IMR-90 (cell line): Measurements from ENCODE around the gene TMEM131. TPM values are rescaled to one million over a fixed set of nuclear protein-coding genes. Genes with fewer than 3 reads are reported as not detected.

Source experiments
- ATAC-seq: fragments of 200-7000 bp; cut with Tn5 transposase; 2 replicates; pipeline ENCODE4 v1.9.1; 2020; ENCODE audit warnings: low read depth, mild to moderate bottlenecking, moderate library complexity
- BruUV-seq: library from RNA; stranded (reverse); fragments of 400-500 nt; replicated peaks from 2 replicates; lab custom pipeline; 2021; lab: Mats Ljungman, UMichigan
- CTCF ChIA-PET: fragments of 300-600 bp; formaldehyde crosslinking; extraction: SDS; loops from one replicate; lab custom pipeline; 2021; ENCODE audit warnings: antibody characterized with exemption; lab: Yijun Ruan, JAX
- POLR2A ChIA-PET: fragments of 300-600 bp; sonication (Branson Sonifier 250); formaldehyde crosslinking; loops from one replicate; lab custom pipeline; 2022; ENCODE audit warnings: antibody characterized with exemption; ENCODE audit not compliant: unreplicated experiment; lab: Charles Lee
- DNase-seq: peaks from one replicate; pipeline ENCODE4 v3.0.0; 2013
- H2AFZ ChIP-seq: replicated peaks from 2 replicates; pipeline ENCODE3; 2013; ENCODE audit warnings: low read length, mild to moderate bottlenecking; ENCODE audit not compliant: poor library complexity
- H2AK5ac ChIP-seq: 2 replicates; pipeline ENCODE4 v1.6.1; 2013; ENCODE audit warnings: low read depth, low read length, inconsistent platforms
- H2AK9ac ChIP-seq: replicated peaks from 2 replicates; pipeline ENCODE3; 2013; ENCODE audit warnings: mild to moderate bottlenecking, low read depth, low read length, moderate library complexity; ENCODE audit not compliant: poor library complexity
- H2BK120ac ChIP-seq: 2 replicates; pipeline ENCODE4 v1.6.1; 2013; ENCODE audit warnings: low read depth, low read length, inconsistent platforms
- H2BK15ac ChIP-seq: 3 replicates; pipeline ENCODE4 v1.6.1; 2013; ENCODE audit warnings: low read depth, low read length, inconsistent platforms
- H2BK20ac ChIP-seq: 2 replicates; pipeline ENCODE4 v1.6.1; 2013; ENCODE audit warnings: low read depth, mild to moderate bottlenecking, inconsistent platforms, low read length, moderate library complexity
- H2BK5ac ChIP-seq: 2 replicates; pipeline ENCODE4 v1.6.1; 2013; ENCODE audit warnings: mild to moderate bottlenecking, low read depth, low read length, inconsistent platforms; ENCODE audit not compliant: poor library complexity, severe bottlenecking
- H3K14ac ChIP-seq: replicated peaks from 2 replicates; pipeline ENCODE4 v1.6.1; 2013; ENCODE audit warnings: low read depth, low read length, inconsistent platforms
- H3K18ac ChIP-seq: 2 replicates; pipeline ENCODE4 v1.6.1; 2013; ENCODE audit warnings: low read depth, low read length, control low read depth
- H3K23ac ChIP-seq: 2 replicates; pipeline ENCODE4 v1.6.1; 2013; ENCODE audit warnings: low read depth, low read length, inconsistent platforms
- H3K27ac ChIP-seq: 2 replicates; pipeline ENCODE4 v1.5.1; 2013; ENCODE audit warnings: mild to moderate bottlenecking, control low read depth, low read length; ENCODE audit not compliant: insufficient read depth
- H3K27me3 ChIP-seq: 2 replicates; pipeline ENCODE4 v1.6.1; 2013; ENCODE audit warnings: low read length; ENCODE audit not compliant: control insufficient read depth, insufficient read depth
- H3K36me3 ChIP-seq: 2 replicates; pipeline ENCODE4 v1.6.1; 2013; ENCODE audit warnings: low read length, mixed read lengths; ENCODE audit not compliant: control insufficient read depth, insufficient read depth
- H3K4ac ChIP-seq: 2 replicates; pipeline ENCODE4 v1.6.1; 2013; ENCODE audit warnings: low read depth, low read length, inconsistent platforms
- H3K4me1 ChIP-seq: 2 replicates; pipeline ENCODE4 v1.6.1; 2013; ENCODE audit warnings: low read length, mixed read lengths; ENCODE audit not compliant: control insufficient read depth, insufficient read depth
- H3K4me2 ChIP-seq: 2 replicates; pipeline ENCODE4 v1.6.1; 2013; ENCODE audit warnings: low read depth, mild to moderate bottlenecking, control low read depth, low read length, moderate library complexity
- H3K4me3 ChIP-seq: 2 replicates; pipeline ENCODE4 v1.5.1; 2013; ENCODE audit warnings: low read depth, mild to moderate bottlenecking, control low read depth, low read length, moderate library complexity; ENCODE audit not compliant: insufficient read depth
- H3K56ac ChIP-seq: 2 replicates; pipeline ENCODE4 v1.6.1; 2013; ENCODE audit warnings: low read length, inconsistent platforms; ENCODE audit not compliant: insufficient read depth; ENCODE audit errors: extremely low read depth
- H3K79me1 ChIP-seq, 2 experiments: 2 replicates each; pipeline ENCODE4 v1.6.1; 2013; ENCODE audit warnings: low read length in 2 of 2, inconsistent platforms in 1 of 2, low read depth in 1 of 2
- H3K9ac ChIP-seq: 2 replicates; pipeline ENCODE4 v1.6.1; 2013; ENCODE audit warnings: low read depth, low read length, control low read depth
- H3K9me1 ChIP-seq: 2 replicates; pipeline ENCODE4 v1.6.1; 2013; ENCODE audit warnings: low read length, inconsistent platforms; ENCODE audit not compliant: insufficient read depth
- H3K9me3 ChIP-seq: 2 replicates; pipeline ENCODE4 v1.6.1; 2013; ENCODE audit warnings: low read length; ENCODE audit not compliant: control insufficient read depth, insufficient read depth
- H4K20me1 ChIP-seq: 2 replicates; pipeline ENCODE4 v1.6.1; 2013; ENCODE audit warnings: low read length, inconsistent platforms; ENCODE audit not compliant: insufficient read depth
- H4K5ac ChIP-seq: 2 replicates; pipeline ENCODE4 v1.6.1; 2013; ENCODE audit warnings: mild to moderate bottlenecking, low read depth, low read length, control low read depth
- H4K8ac ChIP-seq, 2 experiments: 2 replicates each; pipeline ENCODE4 v1.6.1; 2013; ENCODE audit warnings: low read depth in 2 of 2, low read length in 2 of 2, control low read depth in 1 of 2, inconsistent platforms in 1 of 2
- H4K91ac ChIP-seq: 2 replicates; pipeline ENCODE4 v1.6.1; 2013; ENCODE audit warnings: low read depth, low read length, inconsistent platforms; ENCODE audit not compliant: insufficient read depth
- BHLHE40 ChIP-seq: fragments of 150-350 bp; IDR thresholded peaks from 2 replicates; pipeline ENCODE4 v1.6.1; 2016; ENCODE audit warnings: mild to moderate bottlenecking, low read depth, low read length
- CEBPB ChIP-seq: IDR thresholded peaks from 2 replicates; pipeline ENCODE4 v1.6.1; 2012; ENCODE audit warnings: low read depth, low read length, improper control_type of control experiment
- CHD1 ChIP-seq: IDR thresholded peaks from 2 replicates; pipeline ENCODE4 v1.6.1; 2012; ENCODE audit warnings: low read depth, low read length, improper control_type of control experiment
- FOS ChIP-seq: fragments of 150-350 bp; IDR thresholded peaks from 2 replicates; pipeline ENCODE4 v1.6.1; 2016; ENCODE audit warnings: low read depth, low read length
- MAFK ChIP-seq: IDR thresholded peaks from 2 replicates; pipeline ENCODE4 v1.6.1; 2012; ENCODE audit warnings: low read depth, low read length, improper control_type of control experiment
- MAZ ChIP-seq: IDR thresholded peaks from 2 replicates; pipeline ENCODE4 v1.6.1; 2012; ENCODE audit warnings: low read depth, mild to moderate bottlenecking, low read length, improper control_type of control experiment, moderate library complexity, borderline replicate concordance
- MXI1 ChIP-seq: IDR thresholded peaks from 2 replicates; pipeline ENCODE4 v1.6.1; 2012; ENCODE audit warnings: low read depth, mild to moderate bottlenecking, low read length, moderate library complexity, borderline replicate concordance
- NFE2L2 ChIP-seq: fragments of 150-350 bp; IDR thresholded peaks from 2 replicates; pipeline ENCODE4 v1.6.1; 2016; ENCODE audit warnings: low read depth, mild to moderate bottlenecking, low read length
- POLR2A ChIP-seq: IDR thresholded peaks from 2 replicates; pipeline ENCODE4 v1.6.1; 2012; ENCODE audit warnings: mild to moderate bottlenecking, low read depth, low read length
- RAD21 ChIP-seq: IDR thresholded peaks from 2 replicates; pipeline ENCODE4 v1.6.1; 2012; ENCODE audit warnings: low read length, improper control_type of control experiment
- RCOR1 ChIP-seq: IDR thresholded peaks from 2 replicates; pipeline ENCODE4 v1.6.1; 2012; ENCODE audit warnings: mild to moderate bottlenecking, low read length, improper control_type of control experiment; ENCODE audit not compliant: insufficient replicate concordance
- RFX5 ChIP-seq: IDR thresholded peaks from 2 replicates; pipeline ENCODE4 v1.8.0; 2012; ENCODE audit warnings: low read depth, mild to moderate bottlenecking, low read length, moderate library complexity
- SMC3 ChIP-seq: fragments of 150-350 bp; IDR thresholded peaks from 2 replicates; pipeline ENCODE4 v1.6.1; 2016; ENCODE audit warnings: low read depth, mild to moderate bottlenecking, antibody characterized with exemption, low read length, moderate library complexity
- WGBS, 2 experiments: methylation state at CpG; one replicate each; pipeline versions ENCODE4 v1.1.5 to v1.1.7; 2013; ENCODE audit warnings: missing lambda C conversion rate in 2 of 2; ENCODE audit not compliant: insufficient read length in 1 of 2; ENCODE audit errors: extremely low coverage in 2 of 2; 5-methylcytosine and 5-hydroxymethylcytosine counted together
- dilution Hi-C: fragments of 300-500 bp; cut with HindIII; formaldehyde crosslinking; loops from one replicate; pipeline ENCODE4 v1.14.3; 2018; ENCODE audit warnings: low sequenced_read_pairs; ENCODE audit not compliant: unreplicated experiment
- in situ Hi-C: fragments of 300-500 bp; cut with MboI; formaldehyde crosslinking; loops from 3 replicates; pipeline ENCODE4 v1.14.3; 2019; ENCODE audit warnings: low sequenced_read_pairs, inconsistent platforms, mixed read lengths
- intact Hi-C: fragments of 100-400 bp; cut with micrococcal nuclease; formaldehyde crosslinking; loops from 2 replicates; pipeline ENCODE4 v1.10.0; 2022
- polyA plus RNA-seq, 3 experiments: library from polyadenylated mRNA; depleted of rRNA; stranded (reverse); fragments of >200 nt; gene quantifications; 2 replicates each; pipeline ENCODE4 v1.2.3, GENCODE V29; 2012; ENCODE audit warnings: low replicate concordance in 1 of 3
- total RNA-seq: library from RNA; depleted of rRNA; stranded (reverse); fragments of >200 nt; gene quantifications from 2 replicates; pipeline ENCODE4 v1.2.3, GENCODE V29; 2012
- TF ChIP-seq, protein P1 (sequence below): conservative IDR thresholded peaks from 2 replicates; pipeline ENCODE4 v1.5.1; 2012; ENCODE audit warnings: mild to moderate bottlenecking, low read depth, low read length, improper control_type of control experiment
- TF ChIP-seq, protein P2 (sequence below): fragments of 150-350 bp; IDR thresholded peaks from 2 replicates; pipeline ENCODE4 v1.6.1; 2016; ENCODE audit warnings: low read depth, mild to moderate bottlenecking, low read length, moderate library complexity, borderline replicate concordance

Gene TMEM131
- total and polyA plus RNA-seq, 2 of the 4 experiments (the other 2 are of a cell fraction): 13.3 to 14.0 TPM

DNA sequence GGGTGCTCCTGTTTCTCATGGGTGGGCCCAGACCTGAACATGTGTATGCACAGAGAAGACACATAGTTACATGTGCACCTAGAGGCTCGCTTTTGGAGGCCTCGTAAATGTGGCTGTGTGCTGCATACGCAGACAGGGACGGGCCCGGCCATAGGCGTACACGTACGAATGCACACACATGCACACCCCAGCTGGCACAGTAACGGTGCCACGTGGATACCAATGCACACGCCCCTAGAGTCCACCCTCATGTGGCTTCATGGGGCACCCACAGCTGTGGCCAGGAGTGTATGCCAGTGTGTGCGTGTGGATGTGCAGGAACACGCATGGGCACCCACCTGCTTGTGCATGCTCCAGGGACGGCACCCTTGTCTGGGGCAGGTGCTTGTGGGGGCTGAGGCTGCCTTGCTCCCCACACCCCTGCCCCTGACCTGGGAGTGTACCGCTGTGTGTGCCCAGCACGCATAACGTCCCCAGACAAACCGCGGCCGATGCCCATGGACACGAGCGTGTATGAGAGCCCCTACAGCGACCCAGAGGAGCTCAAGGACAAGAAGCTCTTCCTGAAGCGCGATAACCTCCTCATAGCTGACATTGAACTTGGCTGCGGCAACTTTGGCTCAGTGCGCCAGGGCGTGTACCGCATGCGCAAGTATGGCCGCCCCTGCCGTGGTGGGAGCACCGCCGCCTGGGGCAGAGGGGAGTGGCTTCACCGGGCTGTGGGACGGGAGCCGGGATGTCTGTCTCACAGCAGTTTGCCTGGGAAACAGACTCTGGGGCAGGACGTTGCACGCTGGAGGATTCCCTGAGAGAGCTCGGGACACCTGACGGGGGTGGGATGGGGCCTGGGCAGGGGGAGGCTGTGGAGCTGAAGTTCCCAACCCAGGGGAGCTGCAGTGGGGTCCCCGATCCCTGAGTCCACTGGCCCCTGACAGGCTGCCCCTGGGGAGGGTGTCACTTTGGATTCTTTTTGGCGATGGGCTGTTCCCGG is 261.4 kb downstream of the TMEM131 start:
- Histone ChIP-seq H3K79me1 (no peaks in the 10 kb centered on the region), H4K91ac (no peak overlapping the region), H3K18ac (no peak overlapping the region), H3K56ac (no peak overlapping the region), H2BK120ac (no peak overlapping the region), H4K20me1 (no peaks in the 10 kb centered on the region), H3K4me1 (no peaks in the 10 kb centered on the region), H2AK5ac (no peak overlapping the region), H2BK20ac (no peak overlapping the region), H3K4me3 (no peak overlapping the region), H4K5ac (no peak overlapping the region), H3K9me3 (peaks cover 4% of the 10 kb centered on the region; the same call in 1 of the 2 replicates), H3K14ac (no peak overlapping the region), H3K27me3 (no peaks in the 10 kb centered on the region; the same call in 1 of the 2 replicates), H3K9me1 (no peaks in the 10 kb centered on the region), H2AFZ (peak overlapping the region; percentile 11), H3K23ac (no peak overlapping the region), H2BK5ac (no peak overlapping the region), H3K4me2 (no peak overlapping the region), H3K36me3 (no peaks in the 10 kb centered on the region), H2BK15ac (no peak overlapping the region), H3K27ac (no peak overlapping the region), H2AK9ac (no peak overlapping the region), H3K4ac (no peak overlapping the region), H4K8ac (no peak overlapping the region), H3K9ac (no peak overlapping the region)
- DNase-seq (no peak), ATAC-seq (no peak)
- POLR2A ChIA-PET: no interaction called here
- dilution Hi-C loops: no loop called here
- BruUV-seq: no TSS peak
- CTCF ChIA-PET: no interaction called here
- in situ Hi-C loops: no loop called here
- intact Hi-C loops: no loop called here
- WGBS, 2 experiments: 93% methylated on average over 29 of the region's 44 CpGs; no CpG with 5 or more reads in 1 of the 2 experiments
- TF ChIP-seq, protein P1, sequence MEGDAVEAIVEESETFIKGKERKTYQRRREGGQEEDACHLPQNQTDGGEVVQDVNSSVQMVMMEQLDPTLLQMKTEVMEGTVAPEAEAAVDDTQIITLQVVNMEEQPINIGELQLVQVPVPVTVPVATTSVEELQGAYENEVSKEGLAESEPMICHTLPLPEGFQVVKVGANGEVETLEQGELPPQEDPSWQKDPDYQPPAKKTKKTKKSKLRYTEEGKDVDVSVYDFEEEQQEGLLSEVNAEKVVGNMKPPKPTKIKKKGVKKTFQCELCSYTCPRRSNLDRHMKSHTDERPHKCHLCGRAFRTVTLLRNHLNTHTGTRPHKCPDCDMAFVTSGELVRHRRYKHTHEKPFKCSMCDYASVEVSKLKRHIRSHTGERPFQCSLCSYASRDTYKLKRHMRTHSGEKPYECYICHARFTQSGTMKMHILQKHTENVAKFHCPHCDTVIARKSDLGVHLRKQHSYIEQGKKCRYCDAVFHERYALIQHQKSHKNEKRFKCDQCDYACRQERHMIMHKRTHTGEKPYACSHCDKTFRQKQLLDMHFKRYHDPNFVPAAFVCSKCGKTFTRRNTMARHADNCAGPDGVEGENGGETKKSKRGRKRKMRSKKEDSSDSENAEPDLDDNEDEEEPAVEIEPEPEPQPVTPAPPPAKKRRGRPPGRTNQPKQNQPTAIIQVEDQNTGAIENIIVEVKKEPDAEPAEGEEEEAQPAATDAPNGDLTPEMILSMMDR: no peak
- TF ChIP-seq SMC3 (no peak), MAFK (no peak), MXI1 (no peak), RAD21 (no peak), MAZ (no peak), BHLHE40 (no peak), NFE2L2 (no peak), RFX5 (no peak), CEBPB (no peak), FOS (no peak), POLR2A (no peak), CHD1 (no peak), RCOR1 (no peak)
- TF ChIP-seq, protein P2, sequence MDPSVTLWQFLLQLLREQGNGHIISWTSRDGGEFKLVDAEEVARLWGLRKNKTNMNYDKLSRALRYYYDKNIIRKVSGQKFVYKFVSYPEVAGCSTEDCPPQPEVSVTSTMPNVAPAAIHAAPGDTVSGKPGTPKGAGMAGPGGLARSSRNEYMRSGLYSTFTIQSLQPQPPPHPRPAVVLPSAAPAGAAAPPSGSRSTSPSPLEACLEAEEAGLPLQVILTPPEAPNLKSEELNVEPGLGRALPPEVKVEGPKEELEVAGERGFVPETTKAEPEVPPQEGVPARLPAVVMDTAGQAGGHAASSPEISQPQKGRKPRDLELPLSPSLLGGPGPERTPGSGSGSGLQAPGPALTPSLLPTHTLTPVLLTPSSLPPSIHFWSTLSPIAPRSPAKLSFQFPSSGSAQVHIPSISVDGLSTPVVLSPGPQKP: no peak
